Activated CD4-positive, alpha-beta T cell treated with anti-CD3 and anti-CD28 coated beads, Interleukin-10, Interleukin-2, amounts not matched to agents 100 ng/mL and 50 ng/mL, durations not matched to agents 16 hours and 8 hours (primary cell): ENCODE results near the gene PAOX.

Experiments used
- DNase-seq: peaks from one replicate; pipeline ENCODE4 v3.0.0-alpha.2; 2020

The PAOX gene

GRCh38 chr10:133440633-133441285 lies 61.7 kb downstream of the PAOX start:
- no peak for DNase-seq
